Tongue (tissue), 2 donors: Measurements from ENCODE around the gene IER3. TPM values are rescaled to one million over a fixed set of nuclear protein-coding genes. Genes with fewer than 3 reads are reported as not detected.

ENCODE experiments used
- DNase-seq: peaks from one replicate; pipeline ENCODE4 v3.0.0-alpha.2; 2015
- total RNA-seq: library from RNA; depleted of rRNA; stranded (reverse); fragments of >200 nt; gene quantifications from one replicate; pipeline ENCODE4 v1.2.3, GENCODE V29; 2014

IER3 gene
- total RNA-seq, 1 donor from 2014 or later = 7.1 TPM

DNA sequence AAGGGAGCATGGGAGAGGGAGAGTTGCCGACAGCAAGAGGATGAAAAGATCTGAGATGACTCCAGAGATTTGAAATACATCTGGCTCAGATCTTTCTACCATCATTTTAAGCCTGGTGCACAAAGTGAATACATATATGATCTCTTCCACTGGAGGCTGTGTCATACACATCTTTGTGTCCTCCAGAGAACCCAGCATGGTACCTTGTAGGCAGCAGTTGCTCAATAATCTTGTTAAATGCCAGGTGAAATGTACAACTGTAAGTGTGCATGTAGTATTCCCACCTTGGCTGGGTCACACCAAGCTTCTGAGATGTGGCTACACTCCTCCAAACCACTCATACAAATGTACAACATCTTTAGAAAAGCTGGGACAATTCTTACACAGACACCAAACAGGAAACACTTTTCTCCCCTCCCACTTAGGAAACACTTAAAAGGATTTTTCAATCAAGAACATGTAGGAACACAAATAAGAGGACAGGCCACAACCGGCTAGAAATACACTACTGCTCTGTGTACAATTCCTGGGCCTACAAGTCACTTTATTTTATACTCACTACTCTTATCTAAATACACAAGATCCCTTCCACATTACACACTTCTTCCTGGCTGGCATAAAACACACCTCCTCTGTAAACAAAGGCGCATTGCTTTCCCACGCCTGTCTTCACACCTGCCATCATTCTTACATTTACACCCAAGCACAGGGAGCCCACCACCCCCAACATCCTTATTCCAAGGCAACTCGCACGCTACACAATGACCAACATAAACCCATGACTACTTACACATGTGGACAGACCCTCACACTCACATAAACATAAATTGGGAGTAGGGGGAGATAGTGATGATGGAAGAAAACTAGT, 3.8 kb upstream of the IER3 start:
- peak; percentile 54 for DNase-seq

DNA sequence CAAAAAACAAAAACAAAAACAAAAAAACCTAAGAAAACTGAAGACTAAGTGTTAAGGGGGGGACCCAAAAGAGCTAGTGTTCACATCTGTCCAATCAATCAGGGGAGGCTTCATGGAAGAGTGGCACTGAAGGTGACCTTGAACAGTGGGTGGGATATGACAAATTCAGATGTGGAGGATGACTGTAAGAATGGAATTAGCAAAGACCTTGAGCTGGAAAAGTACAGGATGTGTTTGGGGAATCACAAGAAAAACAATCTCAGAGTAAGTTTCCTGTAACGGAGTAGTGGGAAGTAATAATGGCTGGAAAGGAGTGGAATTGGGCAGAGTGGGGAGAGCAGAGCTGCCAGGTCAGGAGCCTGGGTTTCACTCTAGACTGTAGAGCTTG, 2.9 kb upstream of the IER3 start:
- DNase-seq = no peak

DNA sequence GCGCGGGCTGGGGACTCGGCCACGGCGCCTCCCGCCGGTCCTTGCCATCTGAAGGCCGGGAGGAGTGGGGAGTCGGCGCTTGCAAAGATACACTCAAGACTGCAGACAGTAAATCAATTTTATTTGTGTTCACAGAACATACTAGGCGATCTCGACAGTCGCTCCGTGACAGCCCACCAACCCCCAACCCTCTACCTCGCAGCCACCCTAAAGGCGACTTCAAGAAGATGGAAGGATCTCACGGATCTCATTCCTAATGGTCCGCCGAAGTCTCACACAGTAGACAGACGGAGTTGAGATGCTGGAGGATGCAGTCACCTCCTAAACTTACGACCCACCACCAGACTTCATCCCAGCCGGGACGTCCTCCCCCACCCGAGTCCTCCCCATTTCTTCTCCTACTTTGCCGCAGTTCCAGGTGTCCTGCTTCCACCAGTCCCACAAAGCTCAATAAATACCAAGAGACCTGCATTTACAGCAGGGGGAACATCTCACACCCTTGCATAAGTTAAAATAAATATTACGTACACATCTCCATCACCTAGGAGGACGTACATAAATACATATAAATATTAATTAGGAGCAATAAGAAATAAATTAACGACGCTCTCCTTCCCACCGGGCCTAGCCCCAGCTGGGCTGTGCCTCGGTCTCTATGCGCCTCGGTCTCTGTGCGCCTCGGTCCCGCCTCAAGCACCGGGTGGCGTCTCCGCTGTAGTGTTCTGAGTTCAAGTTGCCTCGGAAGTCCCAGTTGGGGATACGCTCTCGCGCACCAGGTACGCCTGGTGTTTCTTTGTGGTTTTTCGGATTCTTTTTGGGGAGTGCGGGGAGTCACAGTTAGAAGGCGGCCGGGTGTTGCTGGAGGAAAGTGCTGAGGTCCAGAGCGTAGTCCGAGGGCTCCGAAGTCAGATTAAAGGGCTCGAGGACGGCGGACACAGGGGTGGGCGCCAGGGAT, 971 bp downstream of the IER3 start:
- DNase-seq = peak; percentile 54

DNA sequence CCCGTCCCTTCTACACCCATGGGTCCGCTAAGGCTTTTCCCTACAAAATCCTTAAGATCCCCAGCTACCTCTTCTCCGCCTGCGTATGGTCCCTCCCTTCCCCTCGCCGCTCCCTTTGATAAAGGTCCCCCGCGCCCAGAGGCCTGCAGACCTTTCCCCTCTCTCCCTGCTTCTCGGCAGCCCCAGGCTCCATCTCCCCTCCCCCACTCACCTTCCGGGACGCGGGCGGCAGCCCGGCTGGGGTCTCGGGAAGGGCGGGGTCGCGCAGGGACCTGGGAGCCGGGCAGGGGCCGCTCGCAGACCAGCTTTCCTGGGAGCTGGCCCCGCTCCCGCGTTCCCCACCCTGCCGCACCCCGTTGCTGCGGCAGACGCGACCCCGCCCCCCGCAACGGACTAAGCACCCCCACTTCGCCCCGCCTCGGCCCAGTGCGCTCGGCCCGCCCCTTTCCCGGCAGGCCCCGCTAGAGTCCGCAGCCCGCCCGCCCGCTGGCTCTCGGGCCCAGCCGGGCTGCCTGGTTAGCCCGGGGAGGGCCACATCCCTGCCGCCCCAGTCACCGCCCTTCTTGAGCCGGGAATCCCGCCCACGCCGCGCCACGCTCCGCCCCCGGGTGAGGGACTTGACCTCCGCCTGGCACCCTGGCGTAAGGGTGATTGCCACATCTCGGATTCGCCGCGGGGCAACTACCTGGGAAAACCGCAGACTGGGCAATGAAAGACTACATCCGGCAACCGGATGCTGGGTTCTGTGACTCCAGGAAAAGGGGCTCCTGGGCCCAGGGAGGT, 1.8 kb downstream of the IER3 start, which contains the start of gene FLOT1:
Gene FLOT1, minus strand, starts transcription at position 372 of the 783 bp plus-strand sequence. CDS start 498 bp downstream, outside the sequence.
- DNase-seq = peak; percentile 95

DNA sequence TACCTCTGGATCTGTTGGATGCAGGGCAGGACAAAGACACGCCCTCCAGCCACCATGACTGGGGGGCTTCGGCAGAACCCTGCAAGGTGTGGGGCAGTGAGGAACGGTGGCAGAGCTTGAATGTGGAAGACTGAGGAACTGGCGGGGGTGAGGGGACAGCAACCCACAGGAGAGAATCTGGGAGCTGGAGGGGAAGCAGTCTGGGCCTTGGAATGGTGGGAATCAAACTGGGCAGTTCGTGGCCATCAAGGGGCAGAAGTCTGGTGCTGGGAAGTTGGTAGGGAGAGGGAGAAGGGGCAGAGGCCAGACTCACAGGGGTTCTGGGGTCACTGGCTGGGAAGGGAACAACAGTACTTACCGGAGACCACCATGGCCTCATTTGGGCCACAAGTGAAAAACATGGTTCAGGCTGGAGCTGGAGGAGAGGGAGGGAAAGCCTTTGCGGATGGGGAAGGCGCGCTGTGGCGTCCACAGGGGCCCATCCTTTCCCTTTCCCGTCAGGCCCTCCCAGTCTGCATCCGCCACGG, 2.5 kb downstream of the IER3 start:
- DNase-seq = no peak

DNA sequence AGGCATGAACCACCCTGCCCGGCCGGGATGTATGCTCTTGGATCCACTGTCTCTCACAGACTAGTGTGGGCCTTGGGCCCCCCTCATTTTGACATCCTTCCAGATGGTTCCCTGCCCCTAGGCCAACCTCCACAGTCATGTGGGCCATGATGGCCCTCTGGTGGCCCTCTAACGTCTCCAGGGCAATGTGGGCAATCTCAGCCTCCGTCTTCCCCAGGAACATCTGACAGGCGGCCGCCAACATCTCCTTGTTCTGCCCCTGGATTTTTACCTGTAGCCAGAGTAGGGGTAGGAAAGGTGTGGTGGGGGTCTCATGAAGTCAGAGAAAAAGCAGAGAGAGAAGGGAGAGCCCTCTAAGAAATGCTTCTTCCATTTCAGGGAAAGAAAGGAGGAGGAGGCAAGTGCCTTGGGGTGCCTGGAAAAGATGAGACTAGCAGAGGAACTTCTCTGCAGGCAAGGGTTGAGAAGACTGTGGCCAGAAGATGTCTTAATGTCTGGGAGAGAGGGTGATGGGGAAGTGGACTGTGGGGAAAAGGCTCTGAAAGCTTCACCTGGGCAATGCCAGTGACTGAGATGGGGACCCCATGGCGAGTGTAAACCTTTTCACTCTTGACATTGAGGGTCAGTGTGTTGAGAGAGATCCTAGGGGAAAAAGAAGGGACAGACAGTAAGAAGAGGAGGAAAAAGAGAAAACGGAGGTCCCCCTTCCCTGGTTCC, 3.1 kb downstream of the IER3 start:
- no peak for DNase-seq

DNA sequence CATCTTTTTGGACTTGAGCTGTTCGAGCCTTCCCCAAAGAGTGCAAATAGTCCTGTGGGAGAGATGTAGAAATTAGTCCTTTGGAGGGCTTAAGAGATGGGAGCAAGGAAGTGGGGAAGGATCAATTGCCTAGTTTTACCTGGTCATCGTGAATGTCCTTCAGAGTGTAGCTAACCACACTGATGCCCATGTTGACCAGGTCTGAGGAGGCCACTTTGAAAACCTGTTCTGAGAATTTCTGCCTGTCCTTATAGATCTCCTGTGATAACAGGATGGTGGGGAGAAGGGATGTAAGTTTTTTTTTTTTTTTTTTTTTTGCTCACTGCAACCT, 3.8 kb downstream of the IER3 start:
- DNase-seq = no peak

DNA sequence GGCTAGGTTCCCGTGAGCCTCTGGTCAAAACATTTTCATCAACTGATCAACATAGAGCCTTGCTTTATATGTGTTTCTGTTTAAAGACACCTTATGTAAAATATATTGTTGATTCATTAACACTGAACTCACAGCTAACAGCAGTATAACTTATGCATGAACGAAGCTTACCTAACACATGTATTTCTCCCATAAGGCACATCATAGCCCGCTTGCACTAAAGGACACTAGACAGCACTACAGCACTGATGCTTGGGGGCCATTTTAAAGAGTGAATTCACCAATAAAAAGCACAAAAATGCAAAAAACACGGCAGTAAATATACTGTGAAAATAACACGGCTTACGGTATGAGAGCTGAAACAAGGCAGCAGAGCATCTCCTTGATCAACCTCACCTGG, 5.8 kb downstream of the IER3 start:
- no peak for DNase-seq

DNA sequence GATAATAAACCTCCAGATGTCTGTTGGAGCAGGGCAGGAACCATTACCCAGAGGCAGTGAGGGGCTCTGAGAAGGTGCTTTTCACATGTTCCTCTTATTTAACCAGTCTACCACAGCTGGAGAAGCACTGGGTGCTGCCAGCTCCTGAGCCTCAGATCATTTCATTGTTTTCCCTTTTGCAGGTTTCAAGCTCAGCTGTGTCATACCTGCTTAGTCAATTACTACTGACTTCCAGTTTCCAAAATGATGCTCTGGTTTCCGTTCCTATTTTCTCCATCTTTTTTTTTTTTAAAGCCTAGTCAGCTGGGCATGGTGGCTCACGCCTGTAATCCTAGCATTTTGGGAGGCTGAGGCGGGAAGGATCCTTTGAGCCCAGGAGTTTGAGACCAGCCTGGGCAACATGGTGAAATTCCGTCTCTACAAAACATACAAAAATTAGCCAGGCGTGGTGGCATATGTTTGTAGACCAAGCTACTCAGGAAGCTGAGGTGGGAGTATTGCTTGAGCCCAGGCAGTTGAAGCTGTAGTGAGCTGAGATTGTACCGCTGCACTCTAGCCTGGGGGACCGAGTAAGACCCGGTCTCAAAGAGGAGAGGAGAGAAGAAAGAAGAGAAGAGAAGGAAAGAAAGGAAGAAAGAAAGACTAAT, 8.6 kb downstream of the IER3 start:
- no peak for DNase-seq

DNA sequence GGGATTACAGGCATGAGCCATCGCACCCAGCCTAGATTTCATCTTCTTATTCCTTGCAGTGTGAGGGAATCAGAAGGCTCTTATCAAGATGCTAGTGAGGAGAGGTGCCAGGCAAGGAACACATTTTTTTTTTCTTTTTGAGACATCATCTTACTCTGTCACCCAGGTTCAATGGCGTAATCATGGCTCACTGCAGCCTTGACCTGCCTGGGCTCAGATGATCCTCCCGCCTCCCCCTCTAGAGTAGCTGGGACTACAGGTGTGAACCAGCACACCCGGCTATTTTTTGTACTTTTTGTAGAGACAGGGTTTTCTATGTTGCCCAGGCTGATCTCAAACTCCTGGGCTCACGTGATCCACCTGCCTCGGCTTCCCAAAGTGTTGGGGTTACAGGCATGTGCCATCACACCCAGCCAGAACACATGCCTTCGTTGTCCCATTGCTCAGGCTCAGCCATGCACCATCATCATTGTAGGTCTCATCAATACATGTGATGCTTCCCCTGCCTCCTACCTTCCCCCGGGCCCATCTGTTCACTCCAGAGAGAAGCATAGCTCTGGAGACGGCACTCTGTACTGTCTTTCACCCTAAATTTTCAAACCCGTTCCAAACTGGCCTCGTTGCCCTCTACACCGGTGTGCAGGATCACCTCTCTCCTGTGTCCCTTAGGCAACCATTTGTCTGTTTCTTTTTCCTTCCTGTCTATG, 12.0 kb downstream of the IER3 start:
- no peak for DNase-seq

DNA sequence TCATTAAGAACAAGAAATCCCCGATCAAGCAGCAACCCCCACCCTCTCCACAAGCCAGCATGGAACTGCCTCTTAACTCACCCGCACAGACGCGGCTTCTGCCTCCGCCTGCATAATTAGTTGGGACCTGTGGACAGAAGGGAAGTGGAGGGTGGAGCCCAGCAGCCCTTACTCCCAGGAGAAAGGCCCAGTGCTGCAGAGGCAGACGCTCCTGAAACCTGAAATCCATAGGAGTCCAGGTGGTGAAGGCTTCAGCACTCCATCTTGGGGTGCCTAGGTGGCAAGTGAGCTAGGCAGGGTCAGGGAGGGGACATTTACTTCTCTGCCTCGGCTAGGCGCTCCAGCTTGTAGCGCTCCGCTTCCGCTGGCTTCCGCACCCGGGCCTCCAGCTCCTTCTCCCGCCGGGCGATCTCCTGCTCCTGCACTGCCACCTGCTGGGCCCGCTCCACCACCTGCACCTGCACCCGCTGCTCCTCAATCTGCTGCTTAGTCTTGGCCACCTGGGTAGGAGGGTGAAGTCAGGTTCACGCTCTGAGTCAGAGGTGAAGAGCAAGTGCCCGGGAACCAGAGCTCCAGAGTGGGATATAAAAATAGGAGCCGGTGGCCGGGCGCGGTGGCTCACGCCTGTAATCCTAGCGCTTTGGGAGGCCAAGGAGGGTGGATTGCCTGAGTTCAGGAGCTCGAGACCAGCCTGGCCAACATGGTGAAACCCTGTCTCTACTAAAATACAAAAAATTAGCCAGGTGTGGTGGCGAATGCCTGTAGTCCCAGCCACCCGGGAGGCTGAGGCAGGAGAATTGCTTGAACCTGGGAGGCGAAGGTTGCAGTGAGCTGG, 13.5 kb downstream of the IER3 start:
- peak; percentile 80 for DNase-seq

DNA sequence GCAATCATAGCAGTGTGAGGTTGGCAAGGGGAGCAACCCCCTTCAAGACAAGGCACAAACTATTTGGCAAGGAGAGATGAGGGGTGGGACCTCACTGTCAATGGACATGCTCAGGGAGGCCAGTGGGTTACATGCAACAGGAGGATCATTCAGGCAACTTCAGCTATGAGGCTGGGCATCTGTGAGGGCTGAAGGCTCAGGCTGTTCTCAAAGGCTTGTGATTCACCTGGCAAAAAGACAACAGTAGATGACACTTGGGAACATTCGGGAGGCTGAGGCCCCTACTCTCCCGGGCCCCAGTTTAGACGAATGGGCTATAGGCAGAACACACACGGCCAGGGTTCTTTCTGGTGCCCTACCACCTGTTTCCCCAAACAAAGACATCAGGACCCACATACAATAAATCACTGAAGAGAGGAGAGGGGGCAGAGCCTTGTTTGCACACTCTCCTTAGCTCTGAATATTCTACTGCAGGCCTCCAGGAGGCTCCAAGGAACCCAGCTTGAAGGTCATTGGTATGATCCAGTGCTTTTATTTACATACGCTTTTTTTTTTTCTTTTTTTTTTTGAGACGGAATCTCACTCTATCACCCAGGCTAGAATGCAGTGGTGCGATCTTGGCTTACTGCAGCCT, 16.3 kb downstream of the IER3 start:
- no peak for DNase-seq

DNA sequence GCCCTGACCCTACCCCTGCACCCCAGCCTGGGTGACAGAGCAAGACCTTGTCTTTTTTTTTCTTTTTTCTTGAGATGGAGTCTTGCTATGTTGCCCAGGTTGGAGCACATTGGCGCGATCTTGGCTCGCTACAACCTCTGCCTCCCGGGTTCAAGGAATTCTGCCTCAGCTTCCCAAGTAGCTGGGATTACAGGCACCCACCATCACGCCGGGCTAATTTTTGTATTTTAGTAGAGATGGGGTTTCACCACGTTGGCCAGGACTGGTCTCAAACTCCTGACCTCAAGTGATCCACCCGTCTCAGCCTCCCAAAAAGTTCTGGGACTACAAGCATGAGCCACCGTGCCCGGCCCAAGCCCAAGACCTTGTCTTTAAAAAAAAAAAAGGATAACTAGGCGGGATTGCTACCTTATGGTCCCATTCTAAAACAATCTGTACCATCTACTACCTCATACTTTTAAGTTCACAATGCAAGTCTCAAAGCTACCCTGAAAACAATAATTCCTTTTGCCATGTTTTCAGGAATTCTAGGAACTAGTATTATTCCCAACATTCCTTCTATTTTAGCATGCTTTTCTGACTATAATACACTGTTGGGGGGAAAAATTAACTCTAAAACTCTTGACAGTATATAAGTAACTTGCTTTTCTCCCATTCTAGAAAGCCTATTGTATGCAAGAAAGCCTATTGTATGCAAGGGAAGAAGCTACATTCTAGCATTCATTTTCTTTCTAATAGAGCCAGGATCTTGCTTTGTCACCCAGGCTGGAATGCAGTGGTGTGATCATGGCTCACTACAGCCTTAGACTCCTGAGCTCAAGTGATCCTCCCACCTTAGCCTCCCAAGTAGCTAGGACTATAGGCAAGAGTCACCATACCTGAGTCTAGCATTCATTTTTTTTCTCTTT, 17.6 kb downstream of the IER3 start:
- no peak for DNase-seq

DNA sequence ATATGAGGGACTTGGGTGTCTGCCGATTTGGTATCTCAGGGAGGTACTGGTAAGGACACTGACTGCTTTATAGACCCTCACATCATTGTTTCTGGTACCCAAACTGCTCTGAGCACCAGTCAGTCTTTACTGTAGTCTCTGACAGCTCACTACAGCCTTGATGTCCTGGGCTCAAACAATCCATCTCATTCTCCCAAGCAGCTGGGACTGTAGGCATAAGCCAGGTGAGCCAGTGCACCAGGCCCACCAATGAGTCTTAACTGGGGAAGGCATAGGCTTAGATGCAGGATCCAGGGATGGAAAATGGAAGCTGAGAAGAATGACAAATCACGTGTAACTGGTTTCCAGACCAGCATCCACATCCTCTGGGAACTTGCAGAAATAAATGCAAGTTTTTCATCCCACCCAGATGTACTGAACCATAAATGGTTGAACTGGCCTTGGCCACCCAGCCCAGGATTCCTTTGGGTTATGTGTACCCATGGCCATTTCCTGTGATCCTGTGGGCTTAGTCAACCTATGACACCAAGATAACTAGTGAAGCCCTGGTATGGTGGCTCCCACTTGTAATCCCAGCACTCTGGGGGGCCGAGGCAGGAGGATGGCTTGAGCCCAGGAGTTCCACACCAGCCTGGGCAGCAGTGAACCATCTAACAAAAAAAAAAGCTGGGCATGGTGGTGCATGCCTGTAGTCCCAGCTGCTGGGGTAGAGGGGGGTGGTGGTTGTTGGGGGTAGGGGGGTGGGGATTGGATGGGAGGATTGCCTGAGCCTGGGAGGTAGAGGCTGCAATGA, 18.4 kb downstream of the IER3 start:
- no peak for DNase-seq

DNA sequence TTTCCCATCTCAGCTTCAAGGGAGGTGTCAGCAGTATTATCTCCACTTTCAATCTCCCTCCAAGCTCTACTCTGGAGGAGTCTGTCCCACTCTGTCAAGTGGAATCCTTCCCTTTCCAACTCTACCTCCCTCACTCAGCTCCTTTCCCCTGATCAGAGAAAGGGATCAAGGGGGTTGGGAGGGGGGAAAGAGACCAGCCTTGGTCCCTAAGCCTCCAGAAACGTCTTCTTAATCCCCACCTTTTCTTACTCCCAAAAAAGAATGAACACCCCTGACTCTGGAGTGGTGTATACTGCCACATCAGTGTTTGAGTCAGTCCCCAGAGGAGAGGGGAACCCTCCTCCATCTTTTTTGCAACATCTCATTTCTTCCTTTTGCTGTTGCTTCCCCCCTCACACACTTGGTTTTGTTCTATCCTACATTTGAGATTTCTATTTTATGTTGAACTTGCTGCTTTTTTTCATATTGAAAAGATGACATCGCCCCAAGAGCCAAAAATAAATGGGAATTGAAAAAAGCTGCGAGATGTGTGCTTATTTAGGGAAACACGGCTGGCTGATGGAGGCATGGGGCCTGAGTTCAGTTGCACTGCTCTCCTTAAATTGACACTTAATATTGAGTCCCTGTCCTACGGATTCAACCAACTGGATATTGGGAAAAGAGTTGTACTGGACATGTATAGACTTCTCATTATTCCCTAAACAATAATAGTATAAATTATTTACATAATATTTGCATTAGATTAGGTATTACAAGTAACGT, 19.3 kb downstream of the IER3 start:
- DNase-seq = no peak
